ENCODE results near the gene RHOBTB3.

DNA sequence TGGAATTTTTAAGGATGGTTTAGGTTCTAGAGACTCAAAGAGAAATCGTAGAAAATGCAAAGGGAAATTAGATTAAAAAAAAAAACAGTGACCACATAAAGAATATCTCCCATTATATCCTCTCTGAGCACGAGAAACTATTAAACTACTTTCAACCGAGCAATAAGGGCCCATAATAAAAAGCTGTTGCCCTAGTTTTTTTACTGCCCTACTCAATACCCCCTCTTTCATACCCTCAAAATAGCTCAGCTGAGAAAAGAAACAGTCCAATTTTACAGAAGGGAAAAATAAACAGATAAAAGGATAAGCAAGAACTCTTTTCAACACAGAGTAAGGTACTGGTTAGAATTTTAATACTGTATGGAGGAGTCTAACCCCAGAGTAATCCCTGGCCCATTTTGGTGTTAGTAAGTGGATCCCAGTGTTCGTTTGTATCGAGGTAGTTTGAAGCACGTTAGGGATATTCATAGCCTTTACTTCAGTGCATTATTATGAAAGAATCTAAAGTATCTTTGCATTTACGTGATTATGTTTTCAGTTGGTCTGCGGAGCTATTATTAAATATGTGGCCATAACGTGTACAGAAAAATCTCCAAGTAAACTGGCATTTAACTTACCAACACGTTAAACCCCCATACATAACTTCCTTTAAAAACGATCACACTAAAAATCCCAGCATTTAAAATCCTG, 980 bp upstream of the RHOBTB3 start:
- TF ChIP-seq, protein P1, sequence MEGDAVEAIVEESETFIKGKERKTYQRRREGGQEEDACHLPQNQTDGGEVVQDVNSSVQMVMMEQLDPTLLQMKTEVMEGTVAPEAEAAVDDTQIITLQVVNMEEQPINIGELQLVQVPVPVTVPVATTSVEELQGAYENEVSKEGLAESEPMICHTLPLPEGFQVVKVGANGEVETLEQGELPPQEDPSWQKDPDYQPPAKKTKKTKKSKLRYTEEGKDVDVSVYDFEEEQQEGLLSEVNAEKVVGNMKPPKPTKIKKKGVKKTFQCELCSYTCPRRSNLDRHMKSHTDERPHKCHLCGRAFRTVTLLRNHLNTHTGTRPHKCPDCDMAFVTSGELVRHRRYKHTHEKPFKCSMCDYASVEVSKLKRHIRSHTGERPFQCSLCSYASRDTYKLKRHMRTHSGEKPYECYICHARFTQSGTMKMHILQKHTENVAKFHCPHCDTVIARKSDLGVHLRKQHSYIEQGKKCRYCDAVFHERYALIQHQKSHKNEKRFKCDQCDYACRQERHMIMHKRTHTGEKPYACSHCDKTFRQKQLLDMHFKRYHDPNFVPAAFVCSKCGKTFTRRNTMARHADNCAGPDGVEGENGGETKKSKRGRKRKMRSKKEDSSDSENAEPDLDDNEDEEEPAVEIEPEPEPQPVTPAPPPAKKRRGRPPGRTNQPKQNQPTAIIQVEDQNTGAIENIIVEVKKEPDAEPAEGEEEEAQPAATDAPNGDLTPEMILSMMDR (IDR thresholded peaks at IDR 0.05), result no peak
- TF ChIP-seq EP300 (IDR thresholded peaks at IDR 0.05) (no peak), POLR2AphosphoS5 (IDR thresholded peaks at IDR 0.05) (no peak)
